GM12878 (cell line): ENCODE measurements around the gene DIAPH2. TPM values are rescaled to one million over a fixed set of nuclear protein-coding genes. Genes with fewer than 3 reads are reported as not detected.

Source experiments
- ATAC-seq: fragments of 200-7000 bp; cut with Tn5 transposase; 3 replicates; pipeline ENCODE4 v1.9.1; 2020; ENCODE audit warnings: mild to moderate bottlenecking, moderate library complexity
- BruUV-seq: library from RNA; stranded (reverse); fragments of 400-500 nt; replicated peaks from 2 replicates; lab custom pipeline; 2021; lab: Mats Ljungman, UMichigan
- CTCF ChIA-PET: fragments of 300-600 bp; sonication (Branson Sonifier 250); formaldehyde crosslinking; extraction: SDS; loops from one replicate; lab custom pipeline; 2021; ENCODE audit warnings: inconsistent platforms; lab: Yijun Ruan, JAX
- POLR2A ChIA-PET: fragments of 350-600 bp; formaldehyde crosslinking; extraction: SDS; loops from one replicate; lab custom pipeline; 2021; ENCODE audit warnings: inconsistent platforms; lab: Charles Lee
- RAD21 ChIA-PET: fragments of 300-600 bp; sonication (Branson Sonifier 250); formaldehyde crosslinking; loops from one replicate; lab custom pipeline; 2023; ENCODE audit warnings: antibody characterized with exemption; ENCODE audit not compliant: unreplicated experiment; lab: Charles Lee
- SMC1A ChIA-PET: fragments of 300-600 bp; sonication (Branson Sonifier 250); formaldehyde crosslinking; loops from one replicate; lab custom pipeline; 2023; ENCODE audit not compliant: unreplicated experiment, uncharacterized antibody; lab: Charles Lee
- DNase-seq: peaks from one replicate; pipeline ENCODE4 v3.0.0-alpha.2; 2011; ENCODE audit warnings: low read depth, low spot score
- FAIRE-seq: peaks from 3 replicates; lab custom pipeline; 2011; peaks lifted over from hg19 to GRCh38; lab: Jason Lieb, UNC
- H2AFZ ChIP-seq: 2 replicates; pipeline ENCODE4 v1.6.0; 2011; ENCODE audit warnings: low read depth, low read length, control low read depth; ENCODE audit not compliant: control insufficient read depth
- H3K27ac ChIP-seq: 2 replicates; pipeline ENCODE4 v1.5.1; 2011; ENCODE audit warnings: control low read depth; ENCODE audit not compliant: control insufficient read depth, insufficient read depth
- H3K27me3 ChIP-seq, 2 experiments: replicated peaks in 1 of 2; 2 replicates each; pipeline versions ENCODE4 v1.6.0 to v1.6.1; 2011; ENCODE audit warnings: low read length in 1 of 2; ENCODE audit not compliant: control insufficient read depth in 2 of 2, insufficient read depth in 2 of 2
- H3K36me3 ChIP-seq, 2 experiments: 2 replicates each; pipeline ENCODE4 v1.5.1; 2011; ENCODE audit warnings: low read length in 1 of 2; ENCODE audit not compliant: control insufficient read depth in 2 of 2, insufficient read depth in 2 of 2
- H3K4me1 ChIP-seq: 2 replicates; pipeline ENCODE4 v1.6.1; 2011; ENCODE audit warnings: mild to moderate bottlenecking, low read length, moderate library complexity, mixed read lengths; ENCODE audit not compliant: control insufficient read depth, insufficient read depth
- H3K4me2 ChIP-seq: 2 replicates; pipeline ENCODE4 v1.6.0; 2011; ENCODE audit warnings: control low read depth; ENCODE audit not compliant: control insufficient read depth, insufficient read depth
- H3K4me3 ChIP-seq: fragments of 200-600 bp; sonication (generic); 2 replicates; pipeline ENCODE4 v1.5.1; 2016
- H3K79me2 ChIP-seq: 2 replicates; pipeline ENCODE4 v1.6.0; 2011; ENCODE audit warnings: low read length; ENCODE audit not compliant: control insufficient read depth, insufficient read depth
- H3K9ac ChIP-seq: 2 replicates; pipeline ENCODE4 v1.8.0; 2011; ENCODE audit warnings: low read length, control low read depth, mixed read lengths; ENCODE audit not compliant: control insufficient read depth, insufficient read depth
- H3K9me3 ChIP-seq: replicated peaks from 3 replicates; pipeline ENCODE4 v1.5.1; 2011; ENCODE audit warnings: mild to moderate bottlenecking, low read length; ENCODE audit not compliant: control insufficient read depth, insufficient read depth
- H4K20me1 ChIP-seq: 2 replicates; pipeline ENCODE4 v1.6.0; 2011; ENCODE audit not compliant: control insufficient read depth, insufficient read depth
- BACH1 ChIP-seq: fragments of 450-650 bp; IDR thresholded peaks from 2 replicates; pipeline ENCODE4 v1.6.1; 2017; ENCODE audit warnings: mild to moderate bottlenecking, borderline replicate concordance
- HDAC2 ChIP-seq: fragments of 200-600 bp; sonication (generic); IDR thresholded peaks from 2 replicates; pipeline ENCODE4 v1.6.1; 2017
- NBN ChIP-seq: fragments of 450-650 bp; IDR thresholded peaks from 2 replicates; pipeline ENCODE4 v1.6.1; 2016
- ZNF217 ChIP-seq: fragments of 450-650 bp; IDR thresholded peaks from 2 replicates; pipeline ENCODE4 v1.6.1; 2017; ENCODE audit warnings: antibody characterized with exemption, mild to moderate bottlenecking
- WGBS: methylation state at CpG from one replicate; pipeline ENCODE4 v1.1.6; 2016; ENCODE audit warnings: low lambda C conversion rate; ENCODE audit not compliant: insufficient replicate concordance, insufficient coverage; ENCODE audit errors: missing lambda C conversion rate; 5-methylcytosine and 5-hydroxymethylcytosine counted together
- in situ Hi-C: fragments of 300-500 bp; cut with MboI; formaldehyde crosslinking; loops from 9 replicates; pipeline ENCODE4 v1.14.3; 2018; ENCODE audit warnings: mixed read lengths
- intact Hi-C: fragments of 100-400 bp; cut with micrococcal nuclease; formaldehyde crosslinking; loops from one replicate; pipeline ENCODE4 v1.14.2; 2022; ENCODE audit not compliant: unreplicated experiment
- polyA plus RNA-seq, 11 experiments: library from polyadenylated mRNA; depleted of rRNA in 4 of 11; unstranded in 6 of 11; stranded (reverse) in 5 of 11; fragments of >200 nt; fragmentation: Nextera tagmentation in 4 of 11; fragmentation: Illumina TruSeq in 1 of 11; extraction: Ambion mirVana in 4 of 11; extraction: Trizol in 1 of 11; gene quantifications; 1 replicate in 1 of 11; 2 replicates in 10 of 11; pipeline versions ENCODE4 v1.2.1 to v1.2.3, GENCODE V29; 2011 to 2016; ENCODE audit warnings: inconsistent platforms in 2 of 11, missing spikeins in 2 of 11, low read depth in 1 of 11
- total RNA-seq, 4 experiments: library from RNA; depleted of rRNA in 3 of 4; stranded (reverse); fragments of >200 nt in 3 of 4; fragmentation: Illumina TruSeq in 1 of 4; extraction: Trizol in 1 of 4; gene quantifications; 2 replicates each; pipeline versions ENCODE4 v1.2.1 to v1.2.3, GENCODE V29; 2013 to 2021
- TF ChIP-seq, protein P1 (sequence below): fragments of 450-650 bp; IDR thresholded peaks from 2 replicates; pipeline ENCODE4 v1.6.1; 2017; ENCODE audit warnings: mild to moderate bottlenecking, moderate library complexity

Gene DIAPH2
- total and polyA plus RNA-seq, 10 of the 15 experiments (the other 5 are each of a cell fraction or from before 2014, with no cell fraction given) = 2.2 to 16.6 (median 8.8) TPM

DNA sequence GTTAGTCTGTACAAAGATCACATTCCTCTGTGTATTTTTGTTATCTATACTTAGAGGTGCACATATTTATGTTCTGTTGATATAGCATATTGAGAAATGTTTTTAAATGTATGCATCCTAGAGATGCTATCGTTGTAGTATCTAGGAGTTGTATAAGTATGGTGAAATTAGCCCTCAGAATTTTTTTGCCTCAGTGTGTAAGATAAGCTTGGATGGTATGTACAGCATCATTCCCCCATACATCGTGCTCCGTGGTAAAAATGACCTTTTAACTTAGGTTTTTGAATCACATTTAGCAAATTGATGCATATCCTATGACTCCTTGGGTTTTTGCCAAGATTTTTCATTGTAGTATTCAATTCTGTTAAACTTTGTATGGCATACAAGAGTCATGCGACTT lies 312.6 kb downstream of the DIAPH2 start:
- Histone ChIP-seq H3K79me2 (no peaks in the 10 kb centered on the region), H3K36me3 (no peaks in the 10 kb centered on the region), H3K27me3 (no peaks in the 10 kb centered on the region), H2AFZ (no peak overlapping the region), H3K27ac (no peak overlapping the region), H3K9ac (no peak overlapping the region), H3K4me2 (no peak overlapping the region), H3K9me3 (no peaks in the 10 kb centered on the region)
- RAD21 ChIA-PET = no interaction called here
- WGBS = 56% methylated on average over 4 of the region's 4 CpGs
- BruUV-seq = no TSS peak
- DNase-seq (no peak), ATAC-seq (no peak), FAIRE-seq (no peak)
- SMC1A ChIA-PET = no interaction called here
- CTCF ChIA-PET = no interaction called here
- POLR2A ChIA-PET = no interaction called here
- TF ChIP-seq NBN (no peak), HDAC2 (no peak), BACH1 (no peak), ZNF217 (no peak)
- TF ChIP-seq, protein P1, sequence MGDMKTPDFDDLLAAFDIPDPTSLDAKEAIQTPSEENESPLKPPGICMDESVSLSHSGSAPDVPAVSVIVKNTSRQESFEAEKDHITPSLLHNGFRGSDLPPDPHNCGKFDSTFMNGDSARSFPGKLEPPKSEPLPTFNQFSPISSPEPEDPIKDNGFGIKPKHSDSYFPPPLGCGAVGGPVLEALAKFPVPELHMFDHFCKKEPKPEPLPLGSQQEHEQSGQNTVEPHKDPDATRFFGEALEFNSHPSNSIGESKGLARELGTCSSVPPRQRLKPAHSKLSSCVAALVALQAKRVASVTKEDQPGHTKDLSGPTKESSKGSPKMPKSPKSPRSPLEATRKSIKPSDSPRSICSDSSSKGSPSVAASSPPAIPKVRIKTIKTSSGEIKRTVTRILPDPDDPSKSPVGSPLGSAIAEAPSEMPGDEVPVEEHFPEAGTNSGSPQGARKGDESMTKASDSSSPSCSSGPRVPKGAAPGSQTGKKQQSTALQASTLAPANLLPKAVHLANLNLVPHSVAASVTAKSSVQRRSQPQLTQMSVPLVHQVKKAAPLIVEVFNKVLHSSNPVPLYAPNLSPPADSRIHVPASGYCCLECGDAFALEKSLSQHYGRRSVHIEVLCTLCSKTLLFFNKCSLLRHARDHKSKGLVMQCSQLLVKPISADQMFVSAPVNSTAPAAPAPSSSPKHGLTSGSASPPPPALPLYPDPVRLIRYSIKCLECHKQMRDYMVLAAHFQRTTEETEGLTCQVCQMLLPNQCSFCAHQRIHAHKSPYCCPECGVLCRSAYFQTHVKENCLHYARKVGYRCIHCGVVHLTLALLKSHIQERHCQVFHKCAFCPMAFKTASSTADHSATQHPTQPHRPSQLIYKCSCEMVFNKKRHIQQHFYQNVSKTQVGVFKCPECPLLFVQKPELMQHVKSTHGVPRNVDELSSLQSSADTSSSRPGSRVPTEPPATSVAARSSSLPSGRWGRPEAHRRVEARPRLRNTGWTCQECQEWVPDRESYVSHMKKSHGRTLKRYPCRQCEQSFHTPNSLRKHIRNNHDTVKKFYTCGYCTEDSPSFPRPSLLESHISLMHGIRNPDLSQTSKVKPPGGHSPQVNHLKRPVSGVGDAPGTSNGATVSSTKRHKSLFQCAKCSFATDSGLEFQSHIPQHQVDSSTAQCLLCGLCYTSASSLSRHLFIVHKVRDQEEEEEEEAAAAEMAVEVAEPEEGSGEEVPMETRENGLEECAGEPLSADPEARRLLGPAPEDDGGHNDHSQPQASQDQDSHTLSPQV = no peak
- TF ChIP-seq, all 136 proteins: peak for 0
- H4K20me1 ChIP-seq = no peaks in the 10 kb centered on the region
- no peaks in the 10 kb centered on the region for H3K4me1 ChIP-seq
- no peak overlapping the region for H3K4me3 ChIP-seq
- intact Hi-C loops (no loop called here), in situ Hi-C loops (no loop called here)
